ENCODE data around the gene ITGA5.
"Not testable (repeated sequence)": the region's sequence is repeated elsewhere in the genome, so short reads cannot be mapped to it uniquely, and the experiment has no call there.

ITGA5 gene

DNA sequence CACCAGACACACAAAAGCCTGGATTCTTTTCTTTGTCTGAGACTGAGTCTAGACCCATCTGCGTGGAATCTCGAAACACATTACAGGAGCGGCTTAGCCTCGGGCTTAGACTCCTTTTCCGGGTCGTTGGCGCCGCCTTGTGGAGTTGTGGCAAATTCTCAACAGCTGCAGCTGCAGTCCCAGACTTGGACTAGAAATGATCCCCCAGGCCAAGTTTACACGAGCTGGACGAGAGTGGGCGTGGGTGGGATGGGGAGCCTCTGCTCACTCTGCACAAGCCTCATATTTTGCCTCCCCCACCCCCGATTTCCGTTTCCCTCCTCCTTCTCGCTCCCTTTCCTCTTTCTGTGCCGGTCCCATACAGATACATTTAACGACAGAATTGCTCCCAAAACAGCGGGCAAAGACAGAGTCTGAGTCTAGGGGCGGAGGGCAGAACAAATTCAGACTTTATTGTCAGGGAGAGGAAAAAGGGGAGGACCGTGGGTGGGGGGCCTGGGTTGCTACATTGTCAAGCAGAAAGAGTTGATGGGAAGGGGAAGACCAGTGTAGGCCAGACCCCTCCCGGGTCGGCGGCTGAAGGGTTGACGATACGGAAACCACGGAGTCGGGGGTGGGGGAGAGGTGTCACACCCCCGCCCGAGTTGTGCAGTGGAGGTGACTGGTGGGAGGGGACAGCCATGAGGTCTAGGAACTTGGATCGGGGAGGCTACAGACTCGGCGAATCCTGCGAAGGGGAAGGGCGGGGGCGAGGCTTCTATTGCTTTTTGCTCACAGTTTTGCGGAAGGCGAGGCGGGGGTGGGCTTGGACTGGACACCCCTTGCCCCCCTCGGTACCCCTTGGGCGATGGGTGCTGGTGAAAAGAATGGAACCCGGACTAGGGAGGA, 50.1 kb downstream of the ITGA5 start:
- peak; percentile 61 for DNase-seq

GRCh38 chr12:54368025-54368708, 50.9 kb downstream of the ITGA5 start:
- no peak for DNase-seq

GRCh38 chr12:54364413-54364812, 54.7 kb downstream of the ITGA5 start, which contains the start of gene GPR84:
GPR84 (minus strand) TSS chr12:54364486; CDS start chr12:54363851, 635 bp downstream.
- DNase-seq = no peak

- no peak for DNase-seq
Observed at GRCh38 chr12:54363618-54364017, 55.4 kb downstream of the ITGA5 start.

GRCh38 chr12:54363047-54363446, 56.0 kb downstream of the ITGA5 start:
- no peak for DNase-seq

DNA sequence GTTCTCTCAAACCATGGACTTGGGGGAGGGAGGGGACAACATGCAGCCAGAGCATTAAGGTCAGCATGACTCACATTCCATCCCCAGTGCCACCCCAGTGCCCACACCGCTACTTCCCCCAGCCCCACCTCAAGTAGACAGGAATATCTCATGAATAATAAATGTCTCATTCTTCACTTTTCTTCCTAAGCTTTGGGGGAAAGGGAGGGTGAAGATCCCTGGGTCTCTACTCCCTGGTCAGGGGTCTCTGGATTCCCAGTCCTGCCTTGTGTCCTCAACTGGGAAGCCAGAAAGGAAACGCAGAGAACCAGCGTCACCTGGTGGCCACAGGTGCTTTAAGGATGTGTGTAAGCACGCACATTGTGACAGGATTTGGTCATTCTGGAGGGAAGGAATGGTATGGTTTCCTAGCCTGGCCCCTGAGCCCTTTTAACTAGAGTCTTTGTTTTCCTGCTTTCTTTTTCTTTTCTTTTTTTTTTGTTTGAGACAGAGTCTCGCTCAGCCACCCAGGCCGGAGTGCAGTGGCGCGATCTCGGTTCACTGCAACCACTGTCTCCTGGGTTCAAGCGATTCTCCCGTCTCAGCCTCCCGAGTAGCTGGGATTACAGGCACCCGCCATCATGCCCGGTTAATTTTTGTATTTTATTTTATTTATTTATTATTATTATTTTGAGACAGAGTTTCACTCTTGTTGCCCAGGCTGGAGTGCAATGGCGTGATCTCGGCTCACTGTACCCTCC, 58.2 kb downstream of the ITGA5 start:
- peak; percentile 60 for DNase-seq

DNA sequence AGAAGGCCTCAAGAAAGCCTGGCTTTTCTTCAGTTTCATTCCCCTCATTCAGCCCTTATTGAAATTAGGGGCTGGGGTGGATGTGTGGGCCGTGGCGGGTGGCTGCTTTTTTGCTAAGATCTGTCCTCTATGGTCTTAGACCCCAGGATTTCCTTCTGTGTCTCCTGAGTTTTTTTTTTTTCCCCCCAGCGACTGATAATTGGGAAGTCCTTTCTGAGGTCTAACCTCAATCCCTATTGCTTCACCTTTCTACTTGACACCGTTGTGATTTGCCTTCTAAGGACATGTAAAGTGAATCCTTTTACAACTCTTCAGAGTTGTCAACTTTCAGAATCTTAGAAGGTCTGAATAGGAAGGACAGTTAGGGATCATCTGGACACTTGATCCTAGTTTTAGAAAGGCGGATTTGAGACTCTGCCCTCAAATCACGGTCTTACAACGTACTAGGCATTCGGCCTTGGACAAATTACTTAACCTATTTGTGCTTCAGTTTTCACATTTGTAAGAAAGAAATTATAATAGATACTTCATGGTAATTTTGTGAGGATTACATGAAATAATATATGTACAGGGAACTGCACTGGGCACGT, 59.2 kb downstream of the ITGA5 start:
- DNase-seq = peak; percentile 29

- DNase-seq = peak; percentile 98
Observed at GRCh38 chr12:54358945-54359761, 59.9 kb downstream of the ITGA5 start.

- DNase-seq = peak; percentile 32
Observed at GRCh38 chr12:54358191-54358944, 60.7 kb downstream of the ITGA5 start.

DNA sequence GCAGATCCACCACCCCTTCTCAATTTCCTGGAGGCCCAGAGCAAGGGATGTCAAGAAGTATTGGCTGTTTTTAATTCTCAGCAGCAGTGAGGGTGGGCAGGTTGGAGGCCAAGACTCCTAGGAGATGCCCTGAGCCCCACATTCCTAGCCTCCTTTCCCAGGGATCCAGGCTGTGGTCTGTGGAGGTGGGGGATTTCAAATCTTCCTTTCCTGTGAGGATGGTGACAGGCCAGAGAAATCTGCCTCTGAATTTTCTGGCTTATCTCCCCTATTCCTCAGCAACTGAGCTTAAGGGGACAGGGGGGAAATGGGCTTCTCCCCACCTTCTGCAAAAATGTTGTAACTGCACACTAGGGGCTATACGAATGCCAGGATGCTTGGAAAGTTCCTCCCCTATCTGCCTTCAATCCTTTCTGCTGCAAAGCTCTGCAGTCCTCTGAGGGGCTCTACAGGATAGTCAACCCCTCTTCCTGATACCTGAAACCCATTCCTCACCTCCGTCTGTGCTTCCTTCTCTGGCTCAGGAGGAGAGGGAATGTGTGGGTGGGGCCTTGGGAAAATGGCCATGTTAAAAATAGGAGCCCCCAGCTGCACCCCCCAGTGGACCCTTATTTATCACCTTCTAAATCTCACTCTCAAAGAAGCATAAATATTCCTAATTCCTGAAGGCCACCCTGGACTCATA, 61.4 kb downstream of the ITGA5 start:
- no peak for DNase-seq

GRCh38 chr12:54356951-54357356, 62.1 kb downstream of the ITGA5 start:
- DNase-seq = no peak

- no peak for DNase-seq
Observed at GRCh38 chr12:54356228-54356627, 62.8 kb downstream of the ITGA5 start.

DNA sequence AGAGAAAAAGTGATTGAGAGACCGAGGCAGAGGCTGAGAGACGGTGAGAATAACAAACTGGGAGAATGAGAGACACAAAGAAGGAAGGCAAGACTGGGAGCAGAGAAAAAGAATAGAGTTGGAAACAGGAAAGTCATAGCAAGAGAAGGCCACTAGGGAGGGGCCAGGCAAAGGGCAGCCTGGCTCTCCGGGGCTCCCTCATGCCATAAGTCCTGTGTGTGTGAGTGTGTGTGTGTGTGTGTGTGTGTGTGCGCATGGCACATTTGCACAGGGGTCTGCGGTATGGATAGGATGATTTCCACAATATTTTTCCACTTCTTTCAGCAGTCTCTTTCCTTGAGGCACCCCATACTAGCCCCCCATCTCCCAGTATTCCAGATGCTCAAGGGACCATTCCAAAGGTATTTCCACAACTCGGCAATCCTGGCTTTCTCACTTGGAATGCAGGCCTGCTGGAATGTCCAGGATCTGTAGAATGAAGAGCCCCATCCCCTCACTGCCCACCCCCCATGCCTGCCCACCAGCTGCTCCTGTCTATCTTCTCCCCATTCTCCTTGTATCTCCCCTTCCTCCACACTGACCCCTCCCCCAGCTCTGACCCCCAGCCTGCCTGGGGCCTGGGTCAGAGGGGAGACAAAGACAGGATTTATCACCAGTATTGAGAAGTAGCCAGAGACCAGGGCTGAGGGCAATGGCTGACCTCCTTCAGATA, 63.8 kb downstream of the ITGA5 start:
- DNase-seq = no peak

GRCh38 chr12:54354271-54354670, 64.8 kb downstream of the ITGA5 start:
- DNase-seq = not testable (repeated sequence)

DNA sequence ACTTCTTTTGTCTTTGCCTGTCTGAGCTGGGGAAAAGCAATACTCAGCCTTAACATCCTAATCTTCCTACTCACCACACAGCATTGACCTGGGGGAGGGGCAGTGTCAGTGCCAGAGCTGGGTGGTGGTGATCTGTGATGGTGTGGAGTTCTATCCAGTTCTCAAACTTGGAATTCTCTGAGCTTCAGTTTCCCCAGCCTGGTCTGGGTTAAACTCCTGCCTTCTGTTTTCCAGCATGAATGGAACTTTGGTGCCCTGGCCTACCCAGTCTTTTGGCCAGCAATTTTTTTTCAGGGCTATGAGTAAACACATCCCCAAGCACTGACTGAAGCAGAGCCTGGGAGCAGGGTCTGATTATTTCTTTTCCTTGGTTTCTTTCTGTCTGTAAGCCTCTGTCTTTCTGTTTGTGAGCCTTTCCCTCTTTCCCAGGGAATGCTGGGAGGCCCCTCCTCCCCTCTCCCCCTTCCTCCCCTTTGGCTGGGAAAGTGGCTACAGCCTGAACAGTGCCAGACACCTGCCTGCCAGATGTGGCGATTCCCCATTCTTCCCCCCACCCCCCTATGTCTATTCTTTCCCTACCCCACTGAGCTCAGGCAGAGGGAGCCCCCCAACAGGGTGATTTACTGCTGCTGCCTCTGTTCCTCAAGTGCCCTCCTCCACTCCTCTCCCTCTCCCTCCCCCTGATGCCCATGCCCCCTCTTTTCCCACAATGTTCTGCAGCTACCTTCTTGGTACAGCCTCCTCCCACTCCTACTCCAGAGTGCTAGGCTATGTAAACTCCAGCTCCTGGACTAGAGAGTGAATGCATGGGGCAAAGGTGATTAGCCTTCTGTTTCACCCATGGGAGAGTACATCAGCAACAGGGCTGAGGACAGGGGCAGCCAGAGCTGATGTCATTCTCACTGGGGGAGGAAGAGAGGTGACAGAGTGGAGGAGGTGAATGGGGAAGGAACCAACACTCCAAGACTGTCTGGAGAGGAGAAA, 65.9 kb downstream of the ITGA5 start:
- DNase-seq = peak; percentile 15

DNA sequence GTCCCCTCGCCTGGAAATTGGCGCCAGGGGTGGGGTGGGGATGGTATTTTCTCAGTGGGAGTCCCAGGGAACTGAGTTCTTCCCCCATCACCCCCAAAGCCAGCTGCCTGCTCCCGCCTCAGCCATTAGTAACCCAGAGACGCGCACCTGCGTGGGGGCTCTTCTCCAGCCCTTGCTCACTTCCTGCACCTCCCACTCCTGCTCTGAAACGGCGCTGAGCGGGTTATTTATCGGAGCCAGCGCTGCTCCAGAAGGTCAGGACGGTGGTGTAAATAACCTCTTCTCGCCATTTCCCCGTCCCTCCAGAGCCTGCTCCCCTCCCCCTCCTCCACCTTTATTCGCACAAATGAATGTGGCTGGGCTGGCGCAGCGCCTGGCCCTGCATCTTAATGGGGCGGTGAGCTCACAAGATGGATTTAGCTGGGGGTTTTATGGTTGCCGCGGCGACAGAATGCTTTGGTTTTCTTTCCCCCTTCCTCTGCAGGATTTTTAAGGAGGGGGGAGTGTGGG, 67.0 kb downstream of the ITGA5 start:
- no peak for DNase-seq

DNA sequence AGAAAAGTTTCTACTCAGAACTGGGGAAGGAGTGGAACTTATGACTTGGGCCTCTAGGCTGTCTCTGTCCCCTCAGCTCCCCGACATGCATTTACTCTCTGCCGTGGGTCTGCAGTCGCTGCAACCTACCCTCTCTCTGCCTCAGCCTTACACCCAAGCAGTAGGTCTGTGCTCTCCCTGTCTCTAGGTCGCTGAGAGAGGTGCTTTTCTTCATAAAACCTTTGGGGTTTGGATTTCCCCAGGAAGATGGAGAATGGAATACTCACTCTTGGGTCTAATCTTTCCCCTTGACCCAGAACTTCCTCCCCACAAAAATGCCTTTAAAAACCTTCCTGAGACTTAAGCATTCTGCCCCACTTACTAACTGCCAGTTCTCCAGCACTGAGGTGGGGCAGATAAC, 67.7 kb downstream of the ITGA5 start:
- DNase-seq = no peak

DNA sequence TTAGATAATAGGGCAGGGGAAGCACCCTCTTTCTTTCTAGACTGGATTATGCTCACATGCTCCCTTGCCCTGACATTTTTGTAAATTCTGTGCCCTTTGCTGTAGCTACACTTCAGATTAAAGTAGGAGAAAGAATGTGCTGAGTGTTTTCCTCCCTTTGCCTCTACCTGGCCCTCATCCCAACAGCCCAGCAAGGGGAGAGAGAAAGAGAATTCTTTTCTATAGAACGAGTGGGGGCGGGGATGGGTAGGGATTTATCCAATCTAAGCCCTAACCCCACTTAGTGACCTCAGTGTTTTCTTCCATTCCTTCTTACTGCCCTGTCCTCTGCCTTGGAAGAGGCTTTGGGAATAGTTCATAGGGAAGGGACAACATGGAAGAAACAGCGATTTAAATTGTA, 68.3 kb downstream of the ITGA5 start:
- DNase-seq = no peak

DNA sequence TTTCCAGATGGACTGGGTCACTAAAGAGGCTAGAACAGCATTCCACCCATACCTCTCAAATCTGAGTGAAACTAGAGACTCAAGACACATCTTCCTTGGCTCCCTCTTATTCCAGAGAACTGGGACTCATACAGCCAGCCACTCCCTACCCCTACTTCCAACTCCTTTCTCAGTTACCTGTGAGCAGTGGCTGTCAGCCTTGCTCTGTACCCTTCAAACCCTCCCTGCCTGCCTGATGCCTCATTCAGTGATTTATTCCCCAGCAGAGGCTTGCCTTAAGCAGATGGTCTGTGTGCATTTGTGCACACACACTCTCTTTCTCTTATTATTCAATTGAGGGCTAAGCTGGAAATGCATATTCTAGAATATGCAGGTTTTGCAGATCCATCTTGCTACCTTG, 69.4 kb downstream of the ITGA5 start:
- DNase-seq = no peak
